HCEC 1CT (cell line): ENCODE measurements around the gene CHST8.

Source experiments
- DNase-seq: peaks from one replicate; pipeline ENCODE4 v3.0.0-alpha.2; 2017

The CHST8 gene

GRCh38 chr19:33799476-33799875 lies 177.7 kb downstream of the CHST8 start:
- DNase-seq, result no peak

GRCh38 chr19:33800012-33800680 lies 178.4 kb downstream of the CHST8 start:
- DNase-seq, result no peak

GRCh38 chr19:33801411-33801810 lies 179.7 kb downstream of the CHST8 start:
- no peak for DNase-seq

- no peak for DNase-seq
Measured at GRCh38 chr19:33802001-33802400, 180.2 kb downstream of the CHST8 start.

GRCh38 chr19:33802801-33803200 lies 181.0 kb downstream of the CHST8 start:
- DNase-seq, result no peak

- no peak for DNase-seq
Measured at GRCh38 chr19:33803383-33803782, 181.6 kb downstream of the CHST8 start.

- DNase-seq, result no peak
Measured at GRCh38 chr19:33804021-33804799, 182.5 kb downstream of the CHST8 start.

GRCh38 chr19:33805313-33805712 lies 183.6 kb downstream of the CHST8 start:
- DNase-seq, result no peak

- DNase-seq, result no peak
Measured at GRCh38 chr19:33805840-33806433, 184.2 kb downstream of the CHST8 start.

- no peak for DNase-seq
Measured at GRCh38 chr19:33806434-33806881, 184.7 kb downstream of the CHST8 start.

- DNase-seq, result no peak
Measured at GRCh38 chr19:33808399-33808798, 186.6 kb downstream of the CHST8 start.

- DNase-seq, result no peak
Measured at GRCh38 chr19:33809960-33810359, 188.2 kb downstream of the CHST8 start.

GRCh38 chr19:33810821-33811220 lies 189.1 kb downstream of the CHST8 start:
- DNase-seq, result no peak

GRCh38 chr19:33811246-33811645 lies 189.5 kb downstream of the CHST8 start:
- DNase-seq, result no peak

- no peak for DNase-seq
Measured at GRCh38 chr19:33811736-33812387, 190.1 kb downstream of the CHST8 start.

- DNase-seq, result no peak
Measured at GRCh38 chr19:33812388-33813330, 190.9 kb downstream of the CHST8 start.

- no peak for DNase-seq
Measured at GRCh38 chr19:33813391-33814101, 191.8 kb downstream of the CHST8 start.

GRCh38 chr19:33814181-33815165 lies 192.7 kb downstream of the CHST8 start:
- DNase-seq, result no peak

- no peak for DNase-seq
Measured at GRCh38 chr19:33815380-33816340, 193.9 kb downstream of the CHST8 start.
